GM12875 (cell line): ENCODE results near the gene GRIK4.
A peak's percentile ranks its signal among the peaks of the same experiment; 100 is the strongest.

Experiments used
- H3K4me3 ChIP-seq: one replicate; pipeline ENCODE4 v1.5.1; 2011; ENCODE audit warnings: low read depth, low read length, control low read depth
- TF ChIP-seq, protein P1 (sequence below): IDR thresholded peaks from 2 replicates; pipeline ENCODE4 v1.5.1; 2011; ENCODE audit warnings: low read depth, mild to moderate bottlenecking, control low read depth, inconsistent platforms, low read length, moderate library complexity, borderline replicate concordance; ENCODE audit not compliant: insufficient read depth

The GRIK4 gene

DNA sequence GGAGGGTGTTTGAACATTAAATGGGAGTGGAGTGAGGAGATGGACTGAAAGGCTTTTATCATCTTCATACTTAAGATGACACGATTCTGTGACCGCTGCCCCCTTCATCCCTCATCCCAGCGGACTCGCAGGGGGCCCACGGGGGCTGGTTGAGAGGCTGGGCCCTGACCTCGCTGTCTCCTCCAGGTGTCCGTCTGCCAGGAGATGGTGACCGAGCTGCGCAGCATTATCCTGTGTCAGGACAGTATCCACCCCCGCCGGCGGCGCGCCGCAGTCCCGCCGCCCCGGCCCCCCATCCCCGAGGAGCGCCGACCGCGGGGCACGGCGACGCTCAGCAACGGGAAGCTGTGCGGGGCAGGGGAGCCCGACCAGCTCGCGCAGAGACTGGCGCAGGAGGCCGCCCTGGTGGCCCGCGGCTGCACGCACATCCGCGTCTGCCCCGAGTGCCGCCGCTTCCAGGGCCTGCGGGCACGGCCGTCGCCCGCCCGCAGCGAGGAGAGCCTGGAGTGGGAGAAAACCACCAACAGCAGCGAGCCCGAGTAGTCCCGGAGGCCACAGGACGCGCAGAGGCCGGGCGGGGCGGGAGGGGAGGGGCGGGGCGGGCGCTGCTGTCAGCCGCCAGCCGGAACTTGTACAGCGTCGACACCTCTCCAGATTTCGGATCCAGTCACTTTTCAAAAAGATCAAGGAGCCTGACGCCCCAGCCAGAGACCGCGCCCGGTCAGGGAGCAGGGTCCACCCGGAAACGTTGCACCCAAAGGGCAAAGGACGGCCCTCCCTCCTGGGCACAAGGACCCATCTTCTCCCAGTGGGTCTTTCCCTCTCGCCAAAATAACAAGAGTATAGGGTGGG is 474.4 kb downstream of the GRIK4 start:
- no peak overlapping the region for H3K4me3 ChIP-seq

DNA sequence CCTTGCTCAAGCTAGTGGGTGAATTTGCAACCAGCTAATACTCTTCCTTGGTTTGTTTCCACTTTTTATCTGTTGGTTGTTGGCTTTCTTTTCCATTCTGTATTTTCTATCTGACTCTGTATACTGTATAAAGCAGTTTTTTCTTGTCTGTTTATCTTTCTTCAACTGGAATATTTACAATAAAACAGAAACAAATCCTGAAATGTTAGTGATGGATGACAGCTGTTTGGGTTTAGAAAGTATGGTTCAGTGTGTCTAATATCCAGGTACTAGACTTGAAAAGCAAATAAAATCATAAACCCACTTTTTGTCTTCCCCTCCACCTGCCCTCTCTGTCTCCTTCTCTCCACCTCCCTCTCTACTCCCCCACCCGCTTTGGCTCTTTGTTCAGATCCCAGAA is 477.1 kb downstream of the GRIK4 start:
- no peak overlapping the region for H3K4me3 ChIP-seq
- TF ChIP-seq, protein P1, sequence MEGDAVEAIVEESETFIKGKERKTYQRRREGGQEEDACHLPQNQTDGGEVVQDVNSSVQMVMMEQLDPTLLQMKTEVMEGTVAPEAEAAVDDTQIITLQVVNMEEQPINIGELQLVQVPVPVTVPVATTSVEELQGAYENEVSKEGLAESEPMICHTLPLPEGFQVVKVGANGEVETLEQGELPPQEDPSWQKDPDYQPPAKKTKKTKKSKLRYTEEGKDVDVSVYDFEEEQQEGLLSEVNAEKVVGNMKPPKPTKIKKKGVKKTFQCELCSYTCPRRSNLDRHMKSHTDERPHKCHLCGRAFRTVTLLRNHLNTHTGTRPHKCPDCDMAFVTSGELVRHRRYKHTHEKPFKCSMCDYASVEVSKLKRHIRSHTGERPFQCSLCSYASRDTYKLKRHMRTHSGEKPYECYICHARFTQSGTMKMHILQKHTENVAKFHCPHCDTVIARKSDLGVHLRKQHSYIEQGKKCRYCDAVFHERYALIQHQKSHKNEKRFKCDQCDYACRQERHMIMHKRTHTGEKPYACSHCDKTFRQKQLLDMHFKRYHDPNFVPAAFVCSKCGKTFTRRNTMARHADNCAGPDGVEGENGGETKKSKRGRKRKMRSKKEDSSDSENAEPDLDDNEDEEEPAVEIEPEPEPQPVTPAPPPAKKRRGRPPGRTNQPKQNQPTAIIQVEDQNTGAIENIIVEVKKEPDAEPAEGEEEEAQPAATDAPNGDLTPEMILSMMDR, result no peak

More for the DNA sequence above, 474.4 kb downstream of the GRIK4 start:
- TF ChIP-seq, protein P1, result peak; percentile 39; the same call in 1 of the 2 replicates

DNA sequence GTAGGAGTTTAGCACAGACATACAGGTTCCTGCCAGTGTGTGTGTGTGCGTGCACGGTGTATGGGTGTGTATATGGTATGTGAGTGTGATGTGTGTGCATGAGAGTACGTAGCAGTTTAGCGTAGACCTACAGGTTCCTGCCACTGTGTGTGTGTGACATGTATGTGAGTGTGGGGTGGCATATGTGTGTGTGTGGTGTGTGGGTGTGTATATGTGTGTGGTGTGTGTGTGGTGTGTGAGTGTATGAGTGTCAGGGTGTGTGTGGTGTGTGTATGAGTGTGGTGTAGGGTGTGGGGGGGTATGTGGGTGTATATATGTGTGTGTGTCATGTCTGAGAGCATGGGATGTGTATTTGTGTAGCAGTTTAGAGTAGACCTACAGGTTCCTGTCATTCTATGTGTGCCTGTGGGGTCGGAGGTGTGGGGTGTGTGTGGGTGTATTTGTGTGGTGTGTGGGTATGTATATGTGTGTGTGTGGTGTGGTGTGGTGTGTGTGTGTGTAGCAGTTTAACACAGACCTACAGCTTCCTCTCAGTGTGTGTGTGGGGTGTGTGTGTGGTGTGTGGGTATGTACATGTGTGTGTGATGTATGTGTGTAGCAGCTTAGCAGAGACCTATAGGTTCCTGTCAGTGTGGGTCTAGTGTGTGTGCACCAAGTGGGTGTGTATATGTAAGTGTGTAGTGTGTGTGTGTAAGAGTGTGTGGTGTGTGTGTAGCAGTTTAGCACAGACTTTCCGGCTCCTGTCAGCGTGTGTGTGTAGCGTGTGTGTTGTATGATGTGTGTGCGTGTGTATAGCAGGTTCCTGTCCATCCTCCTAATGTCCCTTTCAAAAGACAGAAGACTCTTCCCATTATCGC is 480.5 kb downstream of the GRIK4 start:
- H3K4me3 ChIP-seq, result no peak overlapping the region
- TF ChIP-seq, protein P1, result no peak

DNA sequence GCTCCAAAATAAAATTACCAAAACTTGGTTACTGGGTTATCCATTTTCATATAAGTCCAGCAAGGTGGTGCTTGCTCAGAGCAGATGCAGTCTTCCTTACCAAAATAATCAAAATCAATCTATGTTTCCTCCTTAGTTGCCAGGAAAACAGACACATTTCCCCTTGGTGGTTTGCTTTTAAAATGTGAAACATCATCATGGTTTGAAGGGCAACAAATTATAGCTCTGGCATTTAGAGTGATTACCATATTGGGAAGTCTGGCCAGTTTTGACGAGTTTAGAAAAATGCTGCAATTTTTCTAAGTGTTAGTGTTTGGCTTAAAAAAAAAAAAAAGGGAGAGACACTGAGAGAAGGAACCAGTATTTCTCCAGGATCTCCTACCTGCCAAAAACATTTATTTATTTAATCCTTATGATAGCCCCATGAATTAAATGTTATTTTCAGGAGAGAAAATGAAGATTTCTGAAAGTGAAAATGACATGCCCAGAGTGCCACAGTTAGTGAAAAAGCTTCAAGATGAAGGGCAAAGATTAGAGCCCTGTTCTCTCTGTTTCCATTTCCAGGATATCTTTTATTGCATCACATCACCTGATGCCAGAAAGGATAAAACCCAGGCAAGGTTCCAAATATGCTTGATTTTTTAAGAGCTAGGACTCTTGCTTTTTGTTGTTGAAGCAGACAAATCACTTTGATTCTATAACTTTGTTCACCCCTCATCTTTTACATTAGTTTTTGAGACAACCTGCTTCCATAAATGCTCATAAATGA is 482.7 kb downstream of the GRIK4 start:
- H3K4me3 ChIP-seq, result no peak overlapping the region

DNA sequence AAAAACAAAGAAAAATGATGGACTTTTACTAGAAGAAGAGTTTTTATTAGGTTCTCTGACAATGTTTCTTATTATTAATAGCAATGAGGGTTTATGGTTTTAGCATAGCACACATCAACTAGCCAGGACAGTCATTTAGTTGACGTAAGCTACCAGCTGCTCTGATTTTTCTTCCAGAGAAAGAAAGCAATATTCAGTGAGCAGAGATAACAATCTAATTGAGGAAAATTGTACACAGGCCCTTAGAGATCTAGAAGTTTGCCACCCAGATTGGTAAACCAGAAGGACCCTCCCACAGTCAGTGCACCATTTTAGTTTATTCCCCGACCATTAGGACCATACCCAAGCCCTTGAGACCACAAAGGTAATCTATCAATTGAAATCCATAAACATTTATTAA is 483.6 kb downstream of the GRIK4 start:
- no peak overlapping the region for H3K4me3 ChIP-seq
- TF ChIP-seq, protein P1, result no peak

More for the DNA sequence above, 482.7 kb downstream of the GRIK4 start:
- TF ChIP-seq, protein P1, result no peak

DNA sequence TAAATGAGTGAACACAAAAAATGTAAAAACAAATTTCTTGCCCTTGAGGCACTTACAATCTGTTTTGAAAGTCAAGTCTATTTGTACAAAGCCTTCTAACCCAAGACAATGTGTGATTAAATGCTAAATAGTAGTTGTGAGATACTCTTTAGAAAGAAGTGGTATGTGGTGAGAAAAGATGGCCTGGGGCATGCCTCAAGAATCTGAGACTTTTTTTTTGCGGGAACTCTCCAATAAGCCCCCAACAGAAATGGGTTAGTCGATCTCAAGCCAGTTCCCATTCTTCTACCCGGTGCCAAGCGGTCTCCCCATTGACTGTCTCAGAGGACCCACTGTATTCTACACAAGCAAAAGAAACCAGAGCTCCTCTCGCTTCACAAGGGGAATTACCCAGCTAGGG is 485.4 kb downstream of the GRIK4 start:
- H3K4me3 ChIP-seq, result no peak overlapping the region
- TF ChIP-seq, protein P1, result no peak
